SK-N-SH (cell line): ENCODE results near the gene ZNF217. TPM values are rescaled to one million over a fixed set of nuclear protein-coding genes. Genes with fewer than 3 reads are reported as not detected.

Experiments
- CTCF ChIA-PET: fragments of 300-600, 350-600 bp; formaldehyde crosslinking; extraction: SDS; loops from one replicate; lab custom pipeline; 2021; lab: Yijun Ruan, JAX
- POLR2A ChIA-PET: fragments of 350-600 bp; sonication (Branson Sonifier 250); formaldehyde crosslinking; extraction: SDS; loops from one replicate; lab custom pipeline; 2020; ENCODE audit warnings: antibody characterized with exemption, inconsistent platforms; lab: Yijun Ruan, JAX
- DNase-seq: peaks from one replicate; pipeline ENCODE4 v3.0.0; 2012
- H2AFZ ChIP-seq: fragments of 200-600 bp; sonication (generic); 2 replicates; pipeline ENCODE4 v1.8.1; 2016; ENCODE audit warnings: antibody characterized with exemption, mild to moderate bottlenecking, low read depth
- H3F3A ChIP-seq: fragments of 200-600 bp; sonication (generic); replicated peaks from 2 replicates; pipeline ENCODE3; 2016; ENCODE audit warnings: antibody characterized with exemption, mild to moderate bottlenecking; ENCODE audit not compliant: insufficient read depth
- H3K27ac ChIP-seq, 2 experiments: fragments of 200-500 bp in 1 of 2; fragments of 200-600 bp in 1 of 2; sonication (Bioruptor generic) in 1 of 2; sonication (generic), shearing (Covaris generic) in 1 of 2; 2 replicates each; pipeline versions ENCODE4 v1.5.1 to v1.6.1; 2014 to 2016; ENCODE audit warnings: low read depth in 2 of 2, inconsistent platforms in 1 of 2, low read length in 1 of 2, mild to moderate bottlenecking in 1 of 2, mixed read lengths in 1 of 2
- H3K27me3 ChIP-seq: fragments of 200-600 bp; sonication (generic), shearing (Covaris generic); 2 replicates; pipeline ENCODE4 v1.6.1; 2016; ENCODE audit warnings: mixed run types; ENCODE audit not compliant: insufficient read depth
- H3K36me3 ChIP-seq, 2 experiments: fragments of 200-500 bp in 1 of 2; fragments of 200-600 bp in 1 of 2; sonication (Bioruptor generic) in 1 of 2; sonication (generic) in 1 of 2; replicated peaks in 1 of 2; 2 replicates each; pipeline versions ENCODE3 to v1.5.1; 2014 to 2016; ENCODE audit warnings: low read length in 1 of 2, mild to moderate bottlenecking in 1 of 2; ENCODE audit not compliant: insufficient read depth in 2 of 2, control insufficient read depth in 1 of 2
- H3K4me1 ChIP-seq, 2 experiments: fragments of 200-500 bp in 1 of 2; fragments of 200-600 bp in 1 of 2; sonication (Bioruptor generic) in 1 of 2; sonication (generic), shearing (Covaris generic) in 1 of 2; 2 replicates each; pipeline versions ENCODE4 v1.5.1 to v1.6.1; 2014 to 2016; ENCODE audit warnings: low read depth in 1 of 2, low read length in 1 of 2, mixed run types in 1 of 2; ENCODE audit not compliant: insufficient read depth in 2 of 2, control insufficient read depth in 1 of 2
- H3K4me2 ChIP-seq: fragments of 200-600 bp; sonication (generic), shearing (Covaris generic); 2 replicates; pipeline ENCODE4 v1.6.1; 2017; ENCODE audit warnings: mixed run types
- H3K4me3 ChIP-seq, 2 experiments: fragments of 200-500 bp in 1 of 2; fragments of 200-600 bp in 1 of 2; sonication (Bioruptor generic) in 1 of 2; sonication (generic), shearing (Covaris generic) in 1 of 2; 2 replicates each; pipeline versions ENCODE4 v1.5.1 to v1.8.1; 2014 to 2016; ENCODE audit warnings: low read depth in 2 of 2, inconsistent platforms in 1 of 2, low read length in 1 of 2, mild to moderate bottlenecking in 1 of 2, mixed read lengths in 1 of 2, moderate library complexity in 1 of 2
- H3K79me2 ChIP-seq: fragments of 200-600 bp; sonication (generic); 2 replicates; pipeline ENCODE4 v1.8.1; 2017; ENCODE audit warnings: mild to moderate bottlenecking; ENCODE audit not compliant: insufficient read depth
- H3K9ac ChIP-seq: fragments of 200-600 bp; sonication (generic); 2 replicates; pipeline ENCODE4 v1.6.1; 2017; ENCODE audit warnings: mixed run types
- H3K9me2 ChIP-seq: fragments of 200-600 bp; sonication (generic); 2 replicates; pipeline ENCODE4 v1.6.1; 2017; ENCODE audit warnings: mixed run types
- H3K9me3 ChIP-seq: fragments of 200-600 bp; sonication (generic); 2 replicates; pipeline ENCODE4 v1.6.1; 2017; ENCODE audit warnings: mixed run types, mild to moderate bottlenecking, moderate library complexity
- H4K20me1 ChIP-seq: fragments of 200-600 bp; sonication (generic); 2 replicates; pipeline ENCODE4 v1.6.1; 2017; ENCODE audit warnings: mild to moderate bottlenecking, mixed run types; ENCODE audit not compliant: insufficient read depth
- CHD2 ChIP-seq: fragments of 150-350 bp; IDR thresholded peaks from 2 replicates; pipeline ENCODE4 v1.6.1; 2018; ENCODE audit warnings: low read length; ENCODE audit not compliant: partially characterized antibody
- EP300 ChIP-seq, 2 experiments: IDR thresholded peaks; 2 replicates each; pipeline versions ENCODE4 v1.4.0 to v1.6.1; 2012; ENCODE audit warnings: borderline replicate concordance in 1 of 2, low read depth in 1 of 2, low read length in 1 of 2
- FOSL2 ChIP-seq: IDR thresholded peaks from 2 replicates; pipeline ENCODE4 v1.4.0; 2012; ENCODE audit warnings: low read depth, mild to moderate bottlenecking, moderate library complexity, borderline replicate concordance
- FOXJ3 ChIP-seq: sonication (generic); formaldehyde crosslinking; IDR thresholded peaks from 2 replicates; pipeline ENCODE4 v1.5.1; 2020; ENCODE audit warnings: mild to moderate bottlenecking, missing genetic modification reagents
- FOXM1 ChIP-seq: IDR thresholded peaks from 2 replicates; pipeline ENCODE4 v1.4.0; 2012; ENCODE audit warnings: low read depth, mild to moderate bottlenecking
- GATA2 ChIP-seq: sonication (generic); formaldehyde crosslinking; IDR thresholded peaks from 2 replicates; pipeline ENCODE4 v1.5.0; 2020; ENCODE audit warnings: mild to moderate bottlenecking, missing genetic modification reagents
- MXI1 ChIP-seq: IDR thresholded peaks from 2 replicates; pipeline ENCODE4 v1.6.1; 2012; ENCODE audit warnings: mild to moderate bottlenecking, low read depth, low read length, improper control_type of control experiment
- RCOR1 ChIP-seq: fragments of 150-350 bp; IDR thresholded peaks from 2 replicates; pipeline ENCODE4 v1.6.1; 2017; ENCODE audit warnings: antibody characterized with exemption, low read length
- RFX5 ChIP-seq: IDR thresholded peaks from 2 replicates; pipeline ENCODE4 v1.6.1; 2012; ENCODE audit warnings: mild to moderate bottlenecking, improper control_type of control experiment, low read length
- RXRA ChIP-seq: IDR thresholded peaks from 2 replicates; pipeline ENCODE4 v1.4.0; 2012; ENCODE audit warnings: low read depth, mild to moderate bottlenecking, borderline replicate concordance
- SIN3A ChIP-seq: IDR thresholded peaks from 2 replicates; pipeline ENCODE4 v1.6.1; 2012; ENCODE audit warnings: low read depth, mild to moderate bottlenecking, low read length, moderate library complexity, borderline replicate concordance
- YY1 ChIP-seq: IDR thresholded peaks from 2 replicates; pipeline ENCODE4 v1.4.0; 2012; ENCODE audit warnings: low read depth, mild to moderate bottlenecking
- WGBS: methylation state at CpG from one replicate; pipeline ENCODE4 v1.1.6; 2017; ENCODE audit warnings: low lambda C conversion rate; 5-methylcytosine and 5-hydroxymethylcytosine counted together
- polyA plus RNA-seq, 3 experiments: library from polyadenylated mRNA; depleted of rRNA; stranded (reverse); fragments of >200 nt; gene quantifications; 2 replicates each; pipeline ENCODE4 v1.2.3, GENCODE V29; 2012
- TF ChIP-seq, protein P1 (sequence below): IDR thresholded peaks from 2 replicates; pipeline ENCODE4 v1.4.0; 2012; ENCODE audit warnings: low read depth, borderline replicate concordance
- TF ChIP-seq, protein P2 (sequence below): fragments of 150-350 bp; IDR thresholded peaks from 2 replicates; pipeline ENCODE4 v1.6.1; 2017; ENCODE audit warnings: antibody characterized with exemption, low read length, low read depth, borderline replicate concordance
- TF ChIP-seq, protein P3 (sequence below): fragments of 150-350 bp; IDR thresholded peaks from 2 replicates; pipeline ENCODE4 v1.6.1; 2016; ENCODE audit warnings: mild to moderate bottlenecking, low read depth, low read length
- TF ChIP-seq, protein P4 (sequence below): IDR thresholded peaks from 2 replicates; pipeline ENCODE4 v1.6.1; 2012; ENCODE audit warnings: mild to moderate bottlenecking, low read depth, low read length, moderate library complexity

ZNF217 gene
- polyA plus RNA-seq, 1 of the 3 experiments (the other 2 are of a cell fraction), result 6.9 TPM

DNA sequence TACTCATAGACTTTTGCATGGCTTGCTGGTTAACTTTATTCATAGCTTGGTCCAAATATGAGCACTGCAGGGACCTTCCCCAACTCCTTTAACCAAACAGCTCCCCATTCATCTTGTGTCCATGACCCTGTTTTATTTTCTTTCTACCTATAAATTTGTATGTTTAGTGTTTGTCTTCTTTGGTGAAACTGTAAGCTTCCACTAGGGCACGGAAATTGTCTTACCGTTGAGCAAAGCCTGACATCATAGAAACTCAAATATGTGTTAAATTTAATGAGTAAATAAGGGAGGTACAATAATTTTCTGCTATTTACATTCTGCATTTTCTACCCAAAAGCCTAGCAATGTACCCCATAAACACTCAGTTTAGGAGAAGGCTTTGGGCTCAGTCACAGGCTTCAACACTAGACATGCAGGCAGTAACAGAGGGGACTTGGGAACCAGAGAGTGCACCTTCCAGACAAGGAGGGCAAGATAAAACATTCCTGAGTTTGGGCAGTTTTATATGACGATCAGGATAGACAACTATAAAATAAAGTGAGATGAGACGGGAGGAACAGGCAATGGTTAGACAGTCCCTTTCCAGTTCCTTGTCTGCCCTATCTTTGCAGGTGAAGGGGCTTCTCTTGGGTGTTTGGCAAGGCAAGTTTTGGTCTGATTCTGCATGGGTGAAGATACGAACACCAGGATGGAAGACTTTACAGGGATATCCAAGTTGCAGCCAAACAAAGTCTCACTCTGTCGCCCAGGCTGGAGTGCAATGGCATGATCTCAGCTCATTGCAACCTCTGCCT is 46.2 kb upstream of the ZNF217 start (continued):
- TF ChIP-seq, protein P1, sequence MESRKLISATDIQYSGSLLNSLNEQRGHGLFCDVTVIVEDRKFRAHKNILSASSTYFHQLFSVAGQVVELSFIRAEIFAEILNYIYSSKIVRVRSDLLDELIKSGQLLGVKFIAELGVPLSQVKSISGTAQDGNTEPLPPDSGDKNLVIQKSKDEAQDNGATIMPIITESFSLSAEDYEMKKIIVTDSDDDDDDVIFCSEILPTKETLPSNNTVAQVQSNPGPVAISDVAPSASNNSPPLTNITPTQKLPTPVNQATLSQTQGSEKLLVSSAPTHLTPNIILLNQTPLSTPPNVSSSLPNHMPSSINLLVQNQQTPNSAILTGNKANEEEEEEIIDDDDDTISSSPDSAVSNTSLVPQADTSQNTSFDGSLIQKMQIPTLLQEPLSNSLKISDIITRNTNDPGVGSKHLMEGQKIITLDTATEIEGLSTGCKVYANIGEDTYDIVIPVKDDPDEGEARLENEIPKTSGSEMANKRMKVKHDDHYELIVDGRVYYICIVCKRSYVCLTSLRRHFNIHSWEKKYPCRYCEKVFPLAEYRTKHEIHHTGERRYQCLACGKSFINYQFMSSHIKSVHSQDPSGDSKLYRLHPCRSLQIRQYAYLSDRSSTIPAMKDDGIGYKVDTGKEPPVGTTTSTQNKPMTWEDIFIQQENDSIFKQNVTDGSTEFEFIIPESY, result no peak
- TF ChIP-seq RXRA, result no peak

DNA sequence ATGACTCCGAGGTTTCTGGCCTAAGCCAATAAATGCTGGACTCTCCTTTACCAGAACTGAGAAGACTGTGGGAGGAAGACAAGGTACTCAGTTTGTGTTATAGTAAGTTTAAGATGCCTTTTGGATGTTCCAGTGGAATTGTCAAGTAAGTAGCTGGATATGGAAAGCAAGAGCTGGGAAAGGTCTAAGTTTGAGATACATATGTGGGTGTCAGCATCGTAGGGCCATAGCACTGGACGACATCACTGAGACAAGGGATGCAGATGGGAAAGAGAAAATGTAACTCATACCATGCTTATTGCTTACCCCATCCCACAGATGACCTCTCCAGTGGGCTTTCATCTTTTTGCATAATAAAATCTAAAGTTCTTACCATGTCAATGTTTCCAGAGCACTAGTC is 45.5 kb upstream of the ZNF217 start:
- 97% methylated on average over 3 of the region's 3 CpGs for WGBS
- Histone ChIP-seq H3F3A (peaks cover 26% of the 10 kb centered on the region), H3K9ac (no peak overlapping the region), H3K36me3 (no peaks in the 10 kb centered on the region), H3K27me3 (no peaks in the 10 kb centered on the region), H3K4me3 (no peak overlapping the region), H4K20me1 (no peaks in the 10 kb centered on the region), H3K4me2 (no peak overlapping the region), H3K27ac (no peak overlapping the region), H3K4me1 (peaks cover 0 to 19% of the 10 kb centered on the region in 2 experiments; a peak in 3 of 4 replicates), H3K79me2 (no peaks in the 10 kb centered on the region), H3K9me3 (no peaks in the 10 kb centered on the region), H3K9me2 (no peaks in the 10 kb centered on the region), H2AFZ (no peak overlapping the region)
- TF ChIP-seq FOXJ3 (no peak), GATA2 (no peak), EP300 (IDR thresholded peaks at IDR 0.05; ENCODE audit: borderline replicate concordance in 1 of 2, low read depth in 1 of 2, low read length in 1 of 2) (no peak), FOXM1 (no peak), CHD2 (no peak), MXI1 (no peak), YY1 (no peak), SIN3A (no peak), FOSL2 (no peak), RFX5 (no peak), RCOR1 (no peak)
- TF ChIP-seq, protein P1, result no peak
- TF ChIP-seq, protein P2, sequence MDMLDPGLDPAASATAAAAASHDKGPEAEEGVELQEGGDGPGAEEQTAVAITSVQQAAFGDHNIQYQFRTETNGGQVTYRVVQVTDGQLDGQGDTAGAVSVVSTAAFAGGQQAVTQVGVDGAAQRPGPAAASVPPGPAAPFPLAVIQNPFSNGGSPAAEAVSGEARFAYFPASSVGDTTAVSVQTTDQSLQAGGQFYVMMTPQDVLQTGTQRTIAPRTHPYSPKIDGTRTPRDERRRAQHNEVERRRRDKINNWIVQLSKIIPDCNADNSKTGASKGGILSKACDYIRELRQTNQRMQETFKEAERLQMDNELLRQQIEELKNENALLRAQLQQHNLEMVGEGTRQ, result no peak
- TF ChIP-seq, protein P3, sequence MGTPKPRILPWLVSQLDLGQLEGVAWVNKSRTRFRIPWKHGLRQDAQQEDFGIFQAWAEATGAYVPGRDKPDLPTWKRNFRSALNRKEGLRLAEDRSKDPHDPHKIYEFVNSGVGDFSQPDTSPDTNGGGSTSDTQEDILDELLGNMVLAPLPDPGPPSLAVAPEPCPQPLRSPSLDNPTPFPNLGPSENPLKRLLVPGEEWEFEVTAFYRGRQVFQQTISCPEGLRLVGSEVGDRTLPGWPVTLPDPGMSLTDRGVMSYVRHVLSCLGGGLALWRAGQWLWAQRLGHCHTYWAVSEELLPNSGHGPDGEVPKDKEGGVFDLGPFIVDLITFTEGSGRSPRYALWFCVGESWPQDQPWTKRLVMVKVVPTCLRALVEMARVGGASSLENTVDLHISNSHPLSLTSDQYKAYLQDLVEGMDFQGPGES, result no peak
- TF ChIP-seq, protein P4, sequence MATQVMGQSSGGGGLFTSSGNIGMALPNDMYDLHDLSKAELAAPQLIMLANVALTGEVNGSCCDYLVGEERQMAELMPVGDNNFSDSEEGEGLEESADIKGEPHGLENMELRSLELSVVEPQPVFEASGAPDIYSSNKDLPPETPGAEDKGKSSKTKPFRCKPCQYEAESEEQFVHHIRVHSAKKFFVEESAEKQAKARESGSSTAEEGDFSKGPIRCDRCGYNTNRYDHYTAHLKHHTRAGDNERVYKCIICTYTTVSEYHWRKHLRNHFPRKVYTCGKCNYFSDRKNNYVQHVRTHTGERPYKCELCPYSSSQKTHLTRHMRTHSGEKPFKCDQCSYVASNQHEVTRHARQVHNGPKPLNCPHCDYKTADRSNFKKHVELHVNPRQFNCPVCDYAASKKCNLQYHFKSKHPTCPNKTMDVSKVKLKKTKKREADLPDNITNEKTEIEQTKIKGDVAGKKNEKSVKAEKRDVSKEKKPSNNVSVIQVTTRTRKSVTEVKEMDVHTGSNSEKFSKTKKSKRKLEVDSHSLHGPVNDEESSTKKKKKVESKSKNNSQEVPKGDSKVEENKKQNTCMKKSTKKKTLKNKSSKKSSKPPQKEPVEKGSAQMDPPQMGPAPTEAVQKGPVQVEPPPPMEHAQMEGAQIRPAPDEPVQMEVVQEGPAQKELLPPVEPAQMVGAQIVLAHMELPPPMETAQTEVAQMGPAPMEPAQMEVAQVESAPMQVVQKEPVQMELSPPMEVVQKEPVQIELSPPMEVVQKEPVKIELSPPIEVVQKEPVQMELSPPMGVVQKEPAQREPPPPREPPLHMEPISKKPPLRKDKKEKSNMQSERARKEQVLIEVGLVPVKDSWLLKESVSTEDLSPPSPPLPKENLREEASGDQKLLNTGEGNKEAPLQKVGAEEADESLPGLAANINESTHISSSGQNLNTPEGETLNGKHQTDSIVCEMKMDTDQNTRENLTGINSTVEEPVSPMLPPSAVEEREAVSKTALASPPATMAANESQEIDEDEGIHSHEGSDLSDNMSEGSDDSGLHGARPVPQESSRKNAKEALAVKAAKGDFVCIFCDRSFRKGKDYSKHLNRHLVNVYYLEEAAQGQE, result no peak
- no peak for DNase-seq
- ChIA-PET CTCF (interaction anchor here (1.7 kb wide), 1 partner anchor 15 kb away, joined by 5 read pairs; no protein-coding TSS in a partner anchor), POLR2A (no interaction called here)
